Measurements from ENCODE around the gene HTT.

DNA sequence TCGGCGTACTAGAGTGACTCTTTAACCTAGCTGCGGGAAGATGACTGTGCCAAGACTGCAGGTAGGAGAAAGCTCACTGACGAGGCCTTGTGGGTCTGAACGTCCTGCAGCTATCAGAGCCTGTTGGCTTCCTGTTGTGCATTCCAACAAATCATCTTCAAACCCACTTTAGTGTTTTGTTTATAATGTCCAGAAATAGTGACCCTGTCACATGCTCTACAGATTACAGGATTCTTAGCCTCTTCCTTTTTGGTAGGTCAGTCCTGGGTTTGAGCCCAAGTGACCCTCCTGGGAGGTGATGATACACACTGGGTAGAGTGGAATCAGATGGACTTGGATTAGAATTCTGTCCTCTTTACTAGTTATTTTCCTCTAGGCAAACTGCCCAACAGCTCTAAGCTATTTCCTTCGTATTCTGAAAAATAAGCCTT is 33.2 kb downstream of the HTT start:
- TF ChIP-seq, protein P1, sequence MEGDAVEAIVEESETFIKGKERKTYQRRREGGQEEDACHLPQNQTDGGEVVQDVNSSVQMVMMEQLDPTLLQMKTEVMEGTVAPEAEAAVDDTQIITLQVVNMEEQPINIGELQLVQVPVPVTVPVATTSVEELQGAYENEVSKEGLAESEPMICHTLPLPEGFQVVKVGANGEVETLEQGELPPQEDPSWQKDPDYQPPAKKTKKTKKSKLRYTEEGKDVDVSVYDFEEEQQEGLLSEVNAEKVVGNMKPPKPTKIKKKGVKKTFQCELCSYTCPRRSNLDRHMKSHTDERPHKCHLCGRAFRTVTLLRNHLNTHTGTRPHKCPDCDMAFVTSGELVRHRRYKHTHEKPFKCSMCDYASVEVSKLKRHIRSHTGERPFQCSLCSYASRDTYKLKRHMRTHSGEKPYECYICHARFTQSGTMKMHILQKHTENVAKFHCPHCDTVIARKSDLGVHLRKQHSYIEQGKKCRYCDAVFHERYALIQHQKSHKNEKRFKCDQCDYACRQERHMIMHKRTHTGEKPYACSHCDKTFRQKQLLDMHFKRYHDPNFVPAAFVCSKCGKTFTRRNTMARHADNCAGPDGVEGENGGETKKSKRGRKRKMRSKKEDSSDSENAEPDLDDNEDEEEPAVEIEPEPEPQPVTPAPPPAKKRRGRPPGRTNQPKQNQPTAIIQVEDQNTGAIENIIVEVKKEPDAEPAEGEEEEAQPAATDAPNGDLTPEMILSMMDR (IDR thresholded peaks at IDR 0.05; ENCODE audit: poor library complexity, severe bottlenecking), result no peak
- TF ChIP-seq EZH2 (IDR thresholded peaks at IDR 0.05; ENCODE audit: borderline replicate concordance, insufficient read depth, low read length, poor library complexity, severe bottlenecking) (no peak), POLR2AphosphoS5 (IDR thresholded peaks at IDR 0.05) (no peak), EP300 (conservative IDR thresholded peaks at IDR 0.05; ENCODE audit: poor library complexity, severe bottlenecking) (no peak)
